ENCODE results near the gene NFATC2IP. TPM values are rescaled to one million over a fixed set of nuclear protein-coding genes. Genes with fewer than 3 reads are reported as not detected.

NFATC2IP gene
- total RNA-seq, 3 donors from 2014 or later: 23.2 to 38.1 (median 27.9) TPM

DNA sequence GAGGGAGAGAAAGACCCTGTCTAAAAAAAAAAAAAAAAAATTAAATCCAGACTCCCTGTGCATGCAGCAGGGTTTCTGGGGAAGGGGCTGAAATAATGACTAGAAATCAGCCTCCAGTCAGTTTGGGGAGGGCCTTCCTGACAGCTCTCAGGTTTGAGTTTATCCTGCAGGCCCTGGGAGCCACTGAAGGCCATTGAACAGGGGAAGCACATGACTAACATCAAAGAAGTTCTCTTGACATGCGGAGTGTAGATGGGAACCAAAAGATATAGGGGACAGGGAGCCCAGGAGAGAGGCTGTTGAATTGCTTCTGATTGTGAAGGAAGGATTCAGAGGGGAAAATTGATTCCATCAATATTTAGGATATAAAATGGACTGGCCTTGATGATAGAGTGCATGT is 22.9 kb upstream of the NFATC2IP start:
- H3K4me1 ChIP-seq: peaks cover 0 to 7% of the 10 kb centered on the region in 2 donors
- no peak overlapping the region for H3K4me3 ChIP-seq
- no peak overlapping the region for H3K27ac ChIP-seq
- no peak for DNase-seq (ENCODE audit: low spot score in 2 of 2)
- H3K27me3 ChIP-seq: no peaks in the 10 kb centered on the region
- no peaks in the 10 kb centered on the region for H3K9me3 ChIP-seq
- intact Hi-C loops (cut with DNase I; ENCODE audit: low total_unique reads): no loop called here
- H3K36me3 ChIP-seq: no peaks in the 10 kb centered on the region
- TF ChIP-seq CTCF (IDR thresholded peaks at IDR 0.05) (no peak), POLR2A (IDR thresholded peaks at IDR 0.05) (no peak), POLR2AphosphoS5 (IDR thresholded peaks at IDR 0.05) (no peak)

DNA sequence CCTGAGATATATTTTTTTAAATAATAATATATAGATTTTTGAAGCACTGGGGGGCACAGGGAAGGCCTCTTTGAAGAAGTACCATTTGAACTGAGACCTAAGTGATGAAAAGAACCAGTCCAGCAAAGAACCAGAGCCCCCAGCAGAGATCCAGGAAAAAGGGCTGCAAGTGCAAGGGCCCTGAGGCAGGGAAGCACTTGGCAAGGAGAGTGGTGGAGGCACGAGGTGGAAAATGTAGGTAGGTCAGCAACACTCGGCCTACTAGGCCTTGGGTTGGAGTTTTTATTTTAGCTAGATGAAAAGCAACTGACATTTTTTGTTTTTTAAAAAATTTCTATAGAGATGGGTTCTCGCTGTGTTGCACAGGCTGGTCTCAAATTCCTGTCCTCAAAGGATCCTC is 20.5 kb upstream of the NFATC2IP start:
- intact Hi-C loops (cut with DNase I; ENCODE audit: low total_unique reads): no loop called here
- TF ChIP-seq POLR2A (IDR thresholded peaks at IDR 0.05) (no peak), CTCF (IDR thresholded peaks at IDR 0.05) (no peak), POLR2AphosphoS5 (IDR thresholded peaks at IDR 0.05) (no peak)
- Histone ChIP-seq H3K4me3 (no peak overlapping the region), H3K27me3 (no peaks in the 10 kb centered on the region), H3K9me3 (no peaks in the 10 kb centered on the region), H3K36me3 (no peaks in the 10 kb centered on the region), H3K27ac (no peak overlapping the region), H3K4me1 (no peaks in the 10 kb centered on the region)
- DNase-seq (ENCODE audit: low spot score in 2 of 2): no peak

DNA sequence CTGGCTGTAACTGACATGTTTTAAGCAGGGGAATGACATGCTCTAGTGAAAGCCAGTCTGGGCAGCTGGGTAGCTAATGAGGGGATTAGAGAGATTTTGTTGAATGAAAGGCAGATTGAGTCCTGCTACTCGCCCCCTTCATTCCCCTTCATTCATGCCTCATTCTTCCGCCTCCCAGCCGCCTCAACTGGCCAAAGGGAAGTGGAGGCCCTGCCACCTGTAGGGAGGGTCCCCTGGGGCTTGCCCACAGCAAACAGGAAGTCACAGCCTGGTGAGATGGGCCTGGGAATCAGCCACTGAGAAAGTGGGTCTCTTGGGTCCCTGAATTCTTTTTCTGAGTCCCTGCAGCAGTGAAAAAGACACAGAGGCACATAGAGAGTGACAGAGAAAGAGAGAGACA is 20.1 kb upstream of the NFATC2IP start:
- intact Hi-C loops (cut with DNase I; ENCODE audit: low total_unique reads): no loop called here

GRCh38 chr16:28931801-28932225 is 18.9 kb upstream of the NFATC2IP start, which contains the start of gene CD19:
Gene CD19 (plus strand): TSS chr16:28931971. CDS start chr16:28932001, 30 bp downstream.
- Histone ChIP-seq H3K36me3 (no peaks in the 10 kb centered on the region), H3K27me3 (no peaks in the 10 kb centered on the region), H3K4me3 (no peak within 1 kb of the TSS), H3K4me1 (no peaks in the 10 kb centered on the region), H3K27ac (no peak within 1 kb of the TSS), H3K9me3 (no peaks in the 10 kb centered on the region)
- intact Hi-C loops (cut with DNase I; ENCODE audit: low total_unique reads): no loop called here
- TF ChIP-seq POLR2A (IDR thresholded peaks at IDR 0.05) (no peak), POLR2AphosphoS5 (IDR thresholded peaks at IDR 0.05) (no peak), CTCF (IDR thresholded peaks at IDR 0.05) (no peak)
- DNase-seq (ENCODE audit: low spot score in 2 of 2): no peak

More for the DNA sequence above, 20.1 kb upstream of the NFATC2IP start:
- Histone ChIP-seq H3K27me3 (no peaks in the 10 kb centered on the region), H3K27ac (no peak overlapping the region), H3K36me3 (no peaks in the 10 kb centered on the region), H3K4me1 (no peaks in the 10 kb centered on the region), H3K9me3 (no peaks in the 10 kb centered on the region), H3K4me3 (no peak overlapping the region)
- DNase-seq (ENCODE audit: low spot score in 2 of 2): no peak
- TF ChIP-seq POLR2A (IDR thresholded peaks at IDR 0.05): no peak
- no peak for TF ChIP-seq CTCF (IDR thresholded peaks at IDR 0.05)
- TF ChIP-seq POLR2AphosphoS5 (IDR thresholded peaks at IDR 0.05): no peak

GRCh38 chr16:28932339-28933141 is 18.2 kb upstream of the NFATC2IP start:
- Histone ChIP-seq H3K9me3 (no peaks in the 10 kb centered on the region), H3K4me1 (no peaks in the 10 kb centered on the region), H3K36me3 (no peaks in the 10 kb centered on the region), H3K27ac (no peak overlapping the region), H3K4me3 (no peak overlapping the region), H3K27me3 (no peaks in the 10 kb centered on the region)
- DNase-seq (ENCODE audit: low spot score in 2 of 2): no peak
- intact Hi-C loops (cut with DNase I; ENCODE audit: low total_unique reads): no loop called here
- TF ChIP-seq POLR2A (IDR thresholded peaks at IDR 0.05) (no peak), CTCF (IDR thresholded peaks at IDR 0.05) (no peak), POLR2AphosphoS5 (IDR thresholded peaks at IDR 0.05) (no peak)
